Liver (tissue), 9 donors: ENCODE results near the gene NUB1. TPM values are rescaled to one million over a fixed set of nuclear protein-coding genes. Genes with fewer than 3 reads are reported as not detected.

Experiments used
- DNase-seq: peaks from one replicate; pipeline ENCODE4 v3.0.0-alpha.2; 2017; ENCODE audit warnings: low spot score
- H3K27ac ChIP-seq, 2 donors: one replicate each; pipeline ENCODE4 v1.7.0; 2013; ENCODE audit warnings: inconsistent platforms in 2 of 2, low read length in 2 of 2, control low read depth in 1 of 2, low read depth in 1 of 2, mild to moderate bottlenecking in 1 of 2
- H3K27me3 ChIP-seq, 4 donors: one replicate each; pipeline versions ENCODE4 v1.6.1 to v1.7.0; 2013; ENCODE audit warnings: low read length in 3 of 4, inconsistent platforms in 1 of 4, mild to moderate bottlenecking in 1 of 4, moderate library complexity in 1 of 4; ENCODE audit not compliant: control insufficient read depth in 4 of 4, insufficient read depth in 4 of 4
- H3K36me3 ChIP-seq, 4 donors: one replicate each; pipeline versions ENCODE4 v1.6.1 to v1.7.0; 2013; ENCODE audit warnings: low read length in 3 of 4, mild to moderate bottlenecking in 3 of 4, low read depth in 1 of 4, moderate library complexity in 1 of 4; ENCODE audit not compliant: control insufficient read depth in 4 of 4, insufficient read depth in 3 of 4
- H3K4me1 ChIP-seq, 4 donors: one replicate each; pipeline versions ENCODE4 v1.6.1 to v1.7.0; 2013; ENCODE audit warnings: low read length in 3 of 4, mild to moderate bottlenecking in 3 of 4, moderate library complexity in 1 of 4; ENCODE audit not compliant: control insufficient read depth in 4 of 4, insufficient read depth in 4 of 4
- H3K4me3 ChIP-seq, 3 donors: one replicate each; pipeline versions ENCODE4 v1.6.1 to v1.7.0; 2013; ENCODE audit warnings: low read length in 3 of 3, control low read depth in 1 of 3, low read depth in 1 of 3, mild to moderate bottlenecking in 1 of 3
- H3K9ac ChIP-seq, 2 donors: one replicate each; pipeline ENCODE4 v1.7.0; 2013; ENCODE audit warnings: low read length in 2 of 2, mild to moderate bottlenecking in 2 of 2, moderate library complexity in 2 of 2, control low read depth in 1 of 2, low read depth in 1 of 2
- H3K9me3 ChIP-seq, 4 donors: one replicate each; pipeline versions ENCODE4 v1.6.1 to v1.7.0; 2013; ENCODE audit warnings: low read length in 3 of 4; ENCODE audit not compliant: control insufficient read depth in 4 of 4
- FOXA2 ChIP-seq: IDR thresholded peaks from 2 replicates; pipeline ENCODE4 v1.6.1; 2016; ENCODE audit warnings: antibody characterized with exemption
- GABPA ChIP-seq, 2 donors: IDR thresholded peaks in 1 of 2; conservative IDR thresholded peaks in 1 of 2; 2 replicates each; pipeline ENCODE4 v1.6.1; 2016; ENCODE audit warnings: antibody characterized with exemption in 2 of 2, mild to moderate bottlenecking in 1 of 2, moderate library complexity in 1 of 2
- JUND ChIP-seq, 2 donors: IDR thresholded peaks; 2 replicates each; pipeline ENCODE4 v1.6.1; 2016; ENCODE audit warnings: antibody characterized with exemption in 2 of 2
- NR2F2 ChIP-seq: IDR thresholded peaks from 2 replicates; pipeline ENCODE4 v1.6.1; 2016; ENCODE audit warnings: antibody characterized with exemption
- RAD21 ChIP-seq, 2 donors: IDR thresholded peaks; 2 replicates each; pipeline ENCODE4 v1.6.1; 2016; ENCODE audit warnings: antibody characterized with exemption in 2 of 2, mild to moderate bottlenecking in 2 of 2
- TAF1 ChIP-seq: conservative IDR thresholded peaks from 2 replicates; pipeline ENCODE4 v1.6.1; 2016; ENCODE audit warnings: antibody characterized with exemption, mild to moderate bottlenecking
- YY1 ChIP-seq: IDR thresholded peaks from 2 replicates; pipeline ENCODE4 v1.6.1; 2016; ENCODE audit warnings: antibody characterized with exemption, mild to moderate bottlenecking
- WGBS: extraction: QIAGEN DNeasy Blood & Tissue Kit; methylation state at CpG from one replicate; pipeline ENCODE4 v1.1.7; 2013; 5-methylcytosine and 5-hydroxymethylcytosine counted together
- polyA plus RNA-seq, 2 donors: library from polyadenylated mRNA; stranded (reverse) in 1 of 2; unstranded in 1 of 2; fragments of 200-250 nt in 1 of 2; fragments of >200 nt in 1 of 2; fragmentation: Nextera tagmentation in 1 of 2; extraction: Ambion mirVana in 1 of 2; gene quantifications; one replicate each; pipeline versions ENCODE4 v1.2.1 to v1.2.3, GENCODE V29; 2013 to 2015
- total RNA-seq, 2 donors: library from RNA; depleted of rRNA; stranded (reverse); fragments of >200 nt; gene quantifications; one replicate each; pipeline ENCODE4 v1.2.3, GENCODE V29; 2014
- TF ChIP-seq, protein P1 (sequence below): fragments of 150-350 bp; IDR thresholded peaks from 2 replicates; pipeline ENCODE4 v1.5.1; 2017; ENCODE audit warnings: improper control_type of control experiment, low read depth, low read length; ENCODE audit not compliant: missing input control
- TF ChIP-seq, protein P2 (sequence below): IDR thresholded peaks from 2 replicates; pipeline ENCODE4 v1.6.1; 2016; ENCODE audit warnings: antibody characterized with exemption
- TF ChIP-seq, protein P3 (sequence below): IDR thresholded peaks from 2 replicates; pipeline ENCODE4 v1.6.1; 2016; ENCODE audit warnings: antibody characterized with exemption
- donor health status: healthy.
- donor health status: healthy.
- donor health status: healthy.
- donor health status: healthy.
- donor health status: healthy.

Gene NUB1
- total and polyA plus RNA-seq, 4 donors, result 14.0 to 27.9 (median 18.8) TPM

DNA sequence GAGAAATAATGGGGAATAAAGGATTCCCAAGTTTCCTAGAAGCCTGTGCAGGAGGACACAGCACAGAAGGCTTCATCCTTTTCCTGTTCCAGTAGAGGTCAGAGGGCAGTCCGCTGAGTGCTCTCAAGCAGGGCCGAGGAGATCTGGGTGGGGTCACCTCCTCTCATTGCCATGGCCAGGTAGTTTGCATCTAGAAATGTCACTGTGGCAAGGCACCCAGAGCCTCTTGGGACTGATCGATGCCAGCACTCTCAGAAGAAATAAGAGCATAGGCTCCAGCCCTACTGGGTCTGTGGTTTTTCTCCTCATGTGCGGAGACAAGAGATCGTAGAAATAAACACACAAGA lies 7.9 kb downstream of the NUB1 start (continued):
- TF ChIP-seq, protein P1, sequence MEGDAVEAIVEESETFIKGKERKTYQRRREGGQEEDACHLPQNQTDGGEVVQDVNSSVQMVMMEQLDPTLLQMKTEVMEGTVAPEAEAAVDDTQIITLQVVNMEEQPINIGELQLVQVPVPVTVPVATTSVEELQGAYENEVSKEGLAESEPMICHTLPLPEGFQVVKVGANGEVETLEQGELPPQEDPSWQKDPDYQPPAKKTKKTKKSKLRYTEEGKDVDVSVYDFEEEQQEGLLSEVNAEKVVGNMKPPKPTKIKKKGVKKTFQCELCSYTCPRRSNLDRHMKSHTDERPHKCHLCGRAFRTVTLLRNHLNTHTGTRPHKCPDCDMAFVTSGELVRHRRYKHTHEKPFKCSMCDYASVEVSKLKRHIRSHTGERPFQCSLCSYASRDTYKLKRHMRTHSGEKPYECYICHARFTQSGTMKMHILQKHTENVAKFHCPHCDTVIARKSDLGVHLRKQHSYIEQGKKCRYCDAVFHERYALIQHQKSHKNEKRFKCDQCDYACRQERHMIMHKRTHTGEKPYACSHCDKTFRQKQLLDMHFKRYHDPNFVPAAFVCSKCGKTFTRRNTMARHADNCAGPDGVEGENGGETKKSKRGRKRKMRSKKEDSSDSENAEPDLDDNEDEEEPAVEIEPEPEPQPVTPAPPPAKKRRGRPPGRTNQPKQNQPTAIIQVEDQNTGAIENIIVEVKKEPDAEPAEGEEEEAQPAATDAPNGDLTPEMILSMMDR, result no peak
- TF ChIP-seq GABPA (IDR thresholded peaks at IDR 0.05 in 1 of 2, conservative IDR thresholded peaks at IDR 0.05 in 1 of 2), result no peak
- TF ChIP-seq NR2F2, result no peak

DNA sequence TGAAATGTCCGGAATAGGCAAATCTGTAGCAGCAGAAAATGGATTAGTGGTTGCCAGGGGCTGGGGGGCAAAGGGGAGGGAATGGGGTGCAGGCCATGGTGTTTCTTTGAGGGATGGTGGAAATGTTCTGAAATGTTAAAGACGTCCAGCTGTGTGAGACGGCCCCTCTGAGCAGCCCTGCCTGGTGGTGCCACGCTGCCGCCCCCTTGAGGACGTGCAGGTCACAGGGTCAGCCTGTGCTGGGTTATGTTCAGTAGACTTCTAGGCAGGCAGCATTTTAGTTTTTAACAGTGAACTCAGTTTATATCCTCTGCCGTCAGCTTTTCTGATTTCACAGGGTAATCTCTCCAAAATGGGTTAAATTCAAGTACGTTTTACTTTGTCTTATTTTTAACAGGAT lies 9.4 kb downstream of the NUB1 start:
- Histone ChIP-seq H3K4me1 (peaks cover under 1 to 19% (median 9%) of the 10 kb centered on the region in 4 donors), H3K27ac (no peak overlapping the region), H3K9me3 (no peaks in the 10 kb centered on the region), H3K27me3 (no peaks in the 10 kb centered on the region), H3K36me3 (peaks cover 6 to 45% (median 37%) of the 10 kb centered on the region in 4 donors), H3K9ac (no peak overlapping the region), H3K4me3 (no peak overlapping the region)
- TF ChIP-seq RAD21 (IDR thresholded peaks at IDR 0.05) (no peak), GABPA (IDR thresholded peaks at IDR 0.05 in 1 of 2, conservative IDR thresholded peaks at IDR 0.05 in 1 of 2) (no peak), TAF1 (no peak), YY1 (no peak), FOXA2 (no peak)
- TF ChIP-seq, protein P2, sequence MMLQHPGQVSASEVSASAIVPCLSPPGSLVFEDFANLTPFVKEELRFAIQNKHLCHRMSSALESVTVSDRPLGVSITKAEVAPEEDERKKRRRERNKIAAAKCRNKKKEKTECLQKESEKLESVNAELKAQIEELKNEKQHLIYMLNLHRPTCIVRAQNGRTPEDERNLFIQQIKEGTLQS, result no peak
- TF ChIP-seq, protein P1, result peak; percentile 8
- WGBS, result 58% methylated on average over 8 of the region's 8 CpGs
- DNase-seq, result peak; percentile 47

DNA sequence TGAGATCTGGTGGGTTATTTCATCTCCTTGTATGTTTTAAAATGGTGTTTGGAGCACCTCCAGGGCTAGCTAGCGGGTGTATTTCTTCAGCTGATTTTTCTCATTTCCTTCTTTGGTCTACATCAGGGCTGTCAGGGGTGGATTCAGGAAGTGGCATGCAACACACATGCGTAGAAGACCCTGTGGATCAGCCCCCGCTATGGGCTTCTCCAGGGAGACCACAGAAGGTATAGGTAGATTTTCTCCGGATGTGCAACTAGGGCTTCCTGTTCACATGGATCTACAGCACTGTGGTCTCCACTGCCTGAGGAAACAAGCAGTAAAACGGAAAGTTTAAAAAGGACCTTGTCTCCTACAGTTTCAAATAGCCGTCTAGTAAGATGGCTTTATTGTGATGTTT lies 10.4 kb downstream of the NUB1 start:
- no peak for DNase-seq
- Histone ChIP-seq H3K27me3 (no peaks in the 10 kb centered on the region), H3K36me3 (peaks cover 11 to 48% (median 36%) of the 10 kb centered on the region in 4 donors), H3K9ac (no peak overlapping the region), H3K9me3 (no peaks in the 10 kb centered on the region), H3K27ac (no peak overlapping the region), H3K4me3 (no peak overlapping the region), H3K4me1 (peaks cover 0 to 14% (median 7%) of the 10 kb centered on the region in 4 donors)
- WGBS, result 81% methylated on average over 6 of the region's 6 CpGs
- TF ChIP-seq, protein P1, result no peak
- TF ChIP-seq JUND (IDR thresholded peaks at IDR 0.05) (no peak), FOXA2 (no peak)
- TF ChIP-seq, protein P3, sequence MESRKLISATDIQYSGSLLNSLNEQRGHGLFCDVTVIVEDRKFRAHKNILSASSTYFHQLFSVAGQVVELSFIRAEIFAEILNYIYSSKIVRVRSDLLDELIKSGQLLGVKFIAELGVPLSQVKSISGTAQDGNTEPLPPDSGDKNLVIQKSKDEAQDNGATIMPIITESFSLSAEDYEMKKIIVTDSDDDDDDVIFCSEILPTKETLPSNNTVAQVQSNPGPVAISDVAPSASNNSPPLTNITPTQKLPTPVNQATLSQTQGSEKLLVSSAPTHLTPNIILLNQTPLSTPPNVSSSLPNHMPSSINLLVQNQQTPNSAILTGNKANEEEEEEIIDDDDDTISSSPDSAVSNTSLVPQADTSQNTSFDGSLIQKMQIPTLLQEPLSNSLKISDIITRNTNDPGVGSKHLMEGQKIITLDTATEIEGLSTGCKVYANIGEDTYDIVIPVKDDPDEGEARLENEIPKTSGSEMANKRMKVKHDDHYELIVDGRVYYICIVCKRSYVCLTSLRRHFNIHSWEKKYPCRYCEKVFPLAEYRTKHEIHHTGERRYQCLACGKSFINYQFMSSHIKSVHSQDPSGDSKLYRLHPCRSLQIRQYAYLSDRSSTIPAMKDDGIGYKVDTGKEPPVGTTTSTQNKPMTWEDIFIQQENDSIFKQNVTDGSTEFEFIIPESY, result no peak
